ENCODE data around the gene TSPAN10. TPM values are rescaled to one million over a fixed set of nuclear protein-coding genes. Genes with fewer than 3 reads are reported as not detected.

Gene TSPAN10
- total RNA-seq, 1 experiment from 2014 or later = 1.2 TPM

GRCh38 chr17:81659038-81659437 is 22.0 kb downstream of the TSPAN10 start:
- Mint-ChIP-seq H3K36me3 (ENCODE audit: insufficient read depth in 1 of 3, low read depth in 3 of 3) (0 out of 7 replicates have a peak, but pooled peaks cover 0 to under 1% (median 0%) of the 10 kb centered on the region in 3 experiments), H3K27me3 (ENCODE audit: low read depth) (no peaks in the 10 kb centered on the region), H3K9me3 (no peaks in the 10 kb centered on the region), H3K4me3 (no peak overlapping the region), H3K4me1 (peaks cover 0 to 2% of the 10 kb centered on the region in 2 experiments; a peak in 2 of 4 replicates), H3K27ac (no peak overlapping the region)
- no peak overlapping the region for H3K4ac ChIP-seq (ENCODE audit: low read depth, low read length)
- H3K4me1 ChIP-seq (ENCODE audit: insufficient read depth, low read length) = no peaks in the 10 kb centered on the region
- H4K91ac ChIP-seq (ENCODE audit: insufficient read length, low read depth, low read length) = no peak overlapping the region
- H4K5ac ChIP-seq (ENCODE audit: insufficient read length, low read depth, low read length) = no peak overlapping the region
- no peak for DNase-seq
- H3K9me3 ChIP-seq (ENCODE audit: control insufficient read depth, low read depth, low read length) = no peaks in the 10 kb centered on the region
- no peak overlapping the region for H3K9ac ChIP-seq (ENCODE audit: extremely low read depth, insufficient read length, low read length)
- H2BK15ac ChIP-seq (ENCODE audit: low read depth, low read length) = no peak overlapping the region
- no peaks in the 10 kb centered on the region for H3K27me3 ChIP-seq (ENCODE audit: insufficient read depth, low read length)
- no peak overlapping the region for H3K14ac ChIP-seq (ENCODE audit: insufficient read depth, low read length)
- no CpG with 5 or more reads among the region's 5 CpGs for WGBS (ENCODE audit: extremely low coverage, insufficient read length, low lambda C conversion rate)
- no peak overlapping the region for H3K27ac ChIP-seq (ENCODE audit: insufficient read length, low read depth, low read length)
- H2BK20ac ChIP-seq (ENCODE audit: low read depth, low read length, poor library complexity, severe bottlenecking) = no peak overlapping the region
- H3T11ph ChIP-seq (ENCODE audit: low read length) = no peak overlapping the region
- no peak overlapping the region for H2AFZ ChIP-seq (ENCODE audit: low read length)
- H3K79me2 ChIP-seq (ENCODE audit: insufficient read depth, low read length) = no peaks in the 10 kb centered on the region
- no peak overlapping the region for H3K4me2 ChIP-seq (ENCODE audit: insufficient read depth, insufficient read length, low read length)
- no peak overlapping the region for H3K18ac ChIP-seq (ENCODE audit: insufficient read length, low read depth, low read length)
- no peak overlapping the region for H2AK5ac ChIP-seq (ENCODE audit: insufficient read length, low read length)
- TF ChIP-seq CTCF (conservative IDR thresholded peaks at IDR 0.05) = no peak
- no peak overlapping the region for H3K56ac ChIP-seq (ENCODE audit: insufficient read length, low read depth, low read length)
- H4K8ac ChIP-seq (replicated peaks; ENCODE audit: insufficient read length, low read depth, low read length) = no peak overlapping the region
- H3K23ac ChIP-seq (ENCODE audit: insufficient read length, low read depth, low read length) = no peak overlapping the region
- no peaks in the 10 kb centered on the region for H4K20me1 ChIP-seq (ENCODE audit: control insufficient read depth, insufficient read depth, insufficient read length)
- H3K79me1 ChIP-seq (ENCODE audit: insufficient read depth, low read depth, low read length, poor library complexity, severe bottlenecking) = no peaks in the 10 kb centered on the region
- no peak overlapping the region for H2BK12ac ChIP-seq (ENCODE audit: insufficient read length, low read depth, low read length)
- H2BK5ac ChIP-seq (ENCODE audit: insufficient read length, low read length) = no peak overlapping the region
- peaks cover 4% of the 10 kb centered on the region for H3K23me2 ChIP-seq (ENCODE audit: insufficient read length, low read depth, low read length, poor library complexity, severe bottlenecking)
- H2BK120ac ChIP-seq (ENCODE audit: low read depth, low read length, poor library complexity, severe bottlenecking) = no peak overlapping the region

Data from H9 (cell line).